Fibroblast of skin of scalp (primary cell): ENCODE results near the gene PPP1R16B. TPM values are rescaled to one million over a fixed set of nuclear protein-coding genes. Genes with fewer than 3 reads are reported as not detected.
A peak's percentile ranks its signal among the peaks of the same experiment; 100 is the strongest.

ENCODE experiments used
- DNase-seq: peaks from one replicate; pipeline ENCODE4 v3.0.0-alpha.2; 2013
- polyA plus RNA-seq, 2 experiments: library from polyadenylated mRNA; unstranded; fragments of 120-200 nt; gene quantifications; one replicate each; pipeline ENCODE4 v1.2.1, GENCODE V29; 2013; ENCODE audit not compliant: insufficient read length in 2 of 2

Gene PPP1R16B
- 0.02 TPM for polyA plus RNA-seq (2013, experiment 1 of 2; ENCODE audit: insufficient read length)
- 0.35 TPM for polyA plus RNA-seq (2013, experiment 2 of 2; ENCODE audit: insufficient read length)

GRCh38 chr20:38805502-38805957 lies at the start of gene PPP1R16B:
Gene PPP1R16B, plus strand, starts transcription at chr20:38805697. Its CDS starts 30,229 bp downstream, at chr20:38835926.
- DNase-seq: peak; percentile 11

- DNase-seq: no peak
Observed at GRCh38 chr20:38757145-38757775, 48.2 kb upstream of the PPP1R16B start.

GRCh38 chr20:38759106-38759505 lies 46.4 kb upstream of the PPP1R16B start:
- DNase-seq: no peak

- DNase-seq: no peak
Observed at GRCh38 chr20:38760978-38761377, 44.5 kb upstream of the PPP1R16B start.

GRCh38 chr20:38762174-38762573 lies 43.3 kb upstream of the PPP1R16B start:
- DNase-seq: no peak

- no peak for DNase-seq
Observed at GRCh38 chr20:38763616-38764015, 41.9 kb upstream of the PPP1R16B start.

- peak; percentile 83 for DNase-seq
Observed at GRCh38 chr20:38764567-38765318, 40.8 kb upstream of the PPP1R16B start.

- no peak for DNase-seq
Observed at GRCh38 chr20:38766071-38766470, 39.4 kb upstream of the PPP1R16B start.

- DNase-seq: no peak
Observed at GRCh38 chr20:38769376-38770295, 35.9 kb upstream of the PPP1R16B start.

- no peak for DNase-seq
Observed at GRCh38 chr20:38770546-38770945, 35.0 kb upstream of the PPP1R16B start.

- no peak for DNase-seq
Observed at GRCh38 chr20:38770970-38771369, 34.5 kb upstream of the PPP1R16B start.

GRCh38 chr20:38771621-38772020 lies 33.9 kb upstream of the PPP1R16B start:
- DNase-seq: no peak

- no peak for DNase-seq
Observed at GRCh38 chr20:38774167-38774566, 31.3 kb upstream of the PPP1R16B start.

GRCh38 chr20:38776363-38776762 lies 29.1 kb upstream of the PPP1R16B start:
- DNase-seq: no peak

GRCh38 chr20:38779247-38780097 lies 26.0 kb upstream of the PPP1R16B start:
- DNase-seq: no peak

GRCh38 chr20:38782275-38782674 lies 23.2 kb upstream of the PPP1R16B start:
- DNase-seq: no peak

- no peak for DNase-seq
Observed at GRCh38 chr20:38787870-38788269, 17.6 kb upstream of the PPP1R16B start.

- peak; percentile 44 for DNase-seq
Observed at GRCh38 chr20:38789503-38790199, 15.8 kb upstream of the PPP1R16B start.

- DNase-seq: no peak
Observed at GRCh38 chr20:38790200-38791053, 15.1 kb upstream of the PPP1R16B start.

- DNase-seq: no peak
Observed at GRCh38 chr20:38791291-38791690, 14.2 kb upstream of the PPP1R16B start.
